ENCODE results near the gene CCDC13.

CCDC13 gene

DNA sequence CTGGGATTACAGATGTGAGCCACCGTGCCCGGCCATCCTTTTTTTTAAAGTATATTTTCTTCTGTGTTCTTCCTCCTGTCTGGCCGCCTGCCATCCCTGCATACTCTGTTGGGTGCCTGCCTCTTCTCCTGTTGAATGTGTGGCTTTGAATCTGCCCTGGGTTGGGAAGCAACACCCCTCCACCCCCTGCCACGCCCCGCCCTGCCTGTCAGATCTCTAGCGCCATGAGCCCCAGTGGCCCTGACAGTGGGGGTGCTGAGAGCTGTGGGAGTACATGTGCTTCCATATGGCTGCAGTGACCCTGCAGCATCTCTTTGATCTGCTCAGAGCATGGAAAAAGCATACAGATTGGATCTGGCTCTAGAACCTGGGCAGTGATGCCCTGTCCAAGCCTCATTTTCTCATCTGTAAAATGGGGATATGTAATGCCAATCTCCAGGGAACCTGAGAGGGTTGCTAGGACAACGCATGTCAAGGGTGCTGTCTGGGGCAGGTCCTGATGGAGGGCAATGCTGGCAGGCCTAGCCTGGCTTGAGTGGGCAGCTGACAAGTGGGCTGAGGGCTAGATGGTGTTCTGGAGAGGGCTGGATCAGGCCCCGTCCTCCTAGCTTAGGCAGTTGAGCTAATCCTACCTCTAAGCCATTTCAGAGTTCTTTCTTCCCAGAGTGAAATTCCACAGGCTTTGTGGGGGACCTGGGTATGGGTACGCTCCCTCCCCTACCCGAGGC lies 23.9 kb downstream of the CCDC13 start:
- Histone ChIP-seq H3K27ac (peak overlapping the region in 1 of 2 donors; percentile 30), H3K4me3 (no peak overlapping the region)
- TF ChIP-seq, protein P1, sequence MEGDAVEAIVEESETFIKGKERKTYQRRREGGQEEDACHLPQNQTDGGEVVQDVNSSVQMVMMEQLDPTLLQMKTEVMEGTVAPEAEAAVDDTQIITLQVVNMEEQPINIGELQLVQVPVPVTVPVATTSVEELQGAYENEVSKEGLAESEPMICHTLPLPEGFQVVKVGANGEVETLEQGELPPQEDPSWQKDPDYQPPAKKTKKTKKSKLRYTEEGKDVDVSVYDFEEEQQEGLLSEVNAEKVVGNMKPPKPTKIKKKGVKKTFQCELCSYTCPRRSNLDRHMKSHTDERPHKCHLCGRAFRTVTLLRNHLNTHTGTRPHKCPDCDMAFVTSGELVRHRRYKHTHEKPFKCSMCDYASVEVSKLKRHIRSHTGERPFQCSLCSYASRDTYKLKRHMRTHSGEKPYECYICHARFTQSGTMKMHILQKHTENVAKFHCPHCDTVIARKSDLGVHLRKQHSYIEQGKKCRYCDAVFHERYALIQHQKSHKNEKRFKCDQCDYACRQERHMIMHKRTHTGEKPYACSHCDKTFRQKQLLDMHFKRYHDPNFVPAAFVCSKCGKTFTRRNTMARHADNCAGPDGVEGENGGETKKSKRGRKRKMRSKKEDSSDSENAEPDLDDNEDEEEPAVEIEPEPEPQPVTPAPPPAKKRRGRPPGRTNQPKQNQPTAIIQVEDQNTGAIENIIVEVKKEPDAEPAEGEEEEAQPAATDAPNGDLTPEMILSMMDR (IDR thresholded peaks at IDR 0.05), result no peak
- DNase-seq (ENCODE audit: low spot score), result peak; percentile 67

DNA sequence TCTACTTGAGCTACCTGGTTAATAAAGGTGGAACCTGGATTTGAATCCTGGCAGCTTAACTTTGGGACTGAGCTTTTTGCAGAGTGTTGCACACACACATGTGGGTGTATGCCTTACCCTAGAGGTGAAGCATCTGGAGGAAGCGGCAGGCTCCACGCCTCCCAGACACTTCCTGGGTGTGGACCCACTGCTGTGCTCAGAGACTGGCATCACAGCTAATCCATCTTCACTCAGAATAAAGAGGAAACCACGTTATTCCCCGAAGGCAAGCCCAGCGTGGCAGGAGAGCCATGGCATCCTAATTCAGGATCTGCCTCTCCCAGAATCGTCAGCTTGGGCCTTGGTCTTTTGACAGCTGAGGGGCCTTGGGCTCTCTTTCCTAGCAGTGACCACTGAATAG lies 25.5 kb downstream of the CCDC13 start:
- Histone ChIP-seq H3K27ac (peak overlapping the region; percentile 85 to 91), H3K4me3 (no peak overlapping the region)
- DNase-seq (ENCODE audit: low spot score), result peak; percentile 65
- TF ChIP-seq, protein P1 (IDR thresholded peaks at IDR 0.05), result no peak

DNA sequence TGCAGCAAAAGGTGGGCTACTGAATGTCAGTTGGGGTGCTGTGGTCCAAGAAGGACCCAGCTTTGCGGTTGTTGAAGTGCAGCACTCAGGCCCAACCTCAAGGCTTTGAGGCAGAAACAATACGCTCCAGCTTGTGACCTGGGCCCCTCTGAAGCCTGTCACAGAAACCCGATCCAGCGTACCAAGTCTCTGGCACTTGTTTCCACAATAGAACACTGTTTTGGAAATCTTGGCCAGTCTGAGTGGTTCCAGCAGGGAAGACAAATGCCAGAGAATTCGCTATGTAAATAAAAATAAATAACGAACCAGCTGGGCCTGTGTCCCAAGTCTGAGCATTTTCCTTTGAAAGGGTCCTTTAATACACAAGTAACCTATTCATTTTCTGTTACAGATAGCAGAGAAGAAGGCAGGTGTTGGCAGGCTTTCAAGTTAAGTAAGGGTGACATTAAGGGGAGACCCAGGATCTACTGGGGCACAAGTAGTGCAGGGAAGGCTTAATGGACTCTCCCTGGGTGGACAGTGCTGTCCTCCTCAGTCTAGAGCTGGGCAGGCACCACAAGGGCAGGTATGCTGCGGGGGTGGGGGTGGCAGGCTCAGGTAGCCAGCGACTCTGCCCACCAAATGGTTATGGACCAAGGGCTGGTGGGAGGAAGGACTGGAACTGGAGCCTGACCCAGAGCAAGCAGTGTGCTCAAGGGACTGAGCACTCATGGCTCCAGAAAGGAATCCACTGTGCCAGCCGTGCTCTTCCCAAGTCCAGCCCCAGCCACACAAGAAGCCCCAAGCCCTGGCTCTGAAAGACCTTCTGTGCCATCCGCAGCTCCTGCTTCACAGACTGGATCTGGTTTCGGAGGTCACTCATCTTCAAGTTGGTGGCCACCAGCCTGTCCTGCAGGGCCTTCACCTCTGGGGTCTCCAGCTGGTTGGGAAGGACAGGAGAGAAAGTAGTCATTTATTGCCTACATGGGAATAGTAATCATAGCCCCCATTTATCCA lies 26.3 kb downstream of the CCDC13 start:
- Histone ChIP-seq H3K27ac (peak overlapping the region; percentile 85 to 91), H3K4me3 (no peak overlapping the region)
- DNase-seq (ENCODE audit: low spot score), result peak; percentile 65
- TF ChIP-seq, protein P1 (IDR thresholded peaks at IDR 0.05), result no peak

DNA sequence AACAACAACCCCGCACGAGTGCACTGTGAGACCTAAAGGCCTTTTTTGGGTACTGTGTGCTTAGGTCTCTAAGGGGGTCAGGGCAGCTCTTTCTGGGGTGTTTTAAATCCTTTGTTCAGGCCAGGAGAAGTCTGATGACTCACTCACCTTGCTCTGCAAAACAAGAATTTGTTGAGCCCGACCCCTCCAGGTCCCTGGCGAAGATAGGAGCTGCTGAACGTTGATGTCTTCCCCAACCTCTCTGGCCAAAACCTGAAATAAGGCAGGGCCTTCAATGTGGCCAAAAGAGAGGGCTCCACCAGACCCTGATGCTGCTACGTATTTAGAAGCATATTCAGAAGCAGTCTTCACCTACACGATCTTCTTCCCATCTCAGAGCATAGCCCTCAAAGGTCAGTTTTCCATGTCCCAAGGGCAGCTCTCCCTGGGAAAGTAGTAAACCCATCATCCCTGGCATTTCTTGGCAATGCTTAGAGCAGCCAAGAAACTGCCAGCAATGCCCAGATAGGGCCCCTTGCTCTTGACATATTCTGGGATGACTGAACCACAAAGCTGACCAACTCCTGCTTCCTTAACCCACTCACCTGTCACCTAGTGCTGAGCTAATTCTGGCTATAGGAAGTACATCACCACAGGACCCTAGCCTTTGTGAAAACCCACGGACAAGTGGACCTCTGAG lies 27.1 kb downstream of the CCDC13 start:
- no peak overlapping the region for H3K4me3 ChIP-seq
- H3K27ac ChIP-seq, result peak overlapping the region; percentile 85 to 91
- TF ChIP-seq, protein P1 (IDR thresholded peaks at IDR 0.05), result no peak
- no peak for DNase-seq (ENCODE audit: low spot score)

DNA sequence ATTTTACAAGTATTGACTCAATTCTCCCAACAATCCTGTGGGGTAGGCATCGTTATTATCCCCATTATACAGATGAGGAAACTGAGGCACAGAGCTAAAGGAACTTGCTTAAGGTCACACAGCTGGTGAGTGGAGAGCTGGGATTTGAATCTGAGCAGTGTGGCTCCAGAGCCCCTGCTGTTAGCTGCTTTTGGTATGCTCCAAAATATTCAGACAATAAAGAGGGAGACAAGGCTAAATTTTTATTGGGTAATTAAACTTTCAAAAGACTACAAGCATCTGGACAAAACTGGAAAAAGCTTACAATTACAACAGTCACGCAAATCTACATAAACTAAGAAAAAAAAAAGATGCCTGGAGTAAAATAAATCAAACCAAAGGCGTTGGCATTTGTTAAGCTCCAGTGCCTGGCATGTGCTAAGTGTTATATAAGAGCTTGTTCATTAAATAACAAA lies 27.7 kb downstream of the CCDC13 start:
- no peak for DNase-seq (ENCODE audit: low spot score)
- Histone ChIP-seq H3K27ac (peak overlapping the region; percentile 85 to 91), H3K4me3 (no peak overlapping the region)
- TF ChIP-seq, protein P1 (IDR thresholded peaks at IDR 0.05), result no peak

DNA sequence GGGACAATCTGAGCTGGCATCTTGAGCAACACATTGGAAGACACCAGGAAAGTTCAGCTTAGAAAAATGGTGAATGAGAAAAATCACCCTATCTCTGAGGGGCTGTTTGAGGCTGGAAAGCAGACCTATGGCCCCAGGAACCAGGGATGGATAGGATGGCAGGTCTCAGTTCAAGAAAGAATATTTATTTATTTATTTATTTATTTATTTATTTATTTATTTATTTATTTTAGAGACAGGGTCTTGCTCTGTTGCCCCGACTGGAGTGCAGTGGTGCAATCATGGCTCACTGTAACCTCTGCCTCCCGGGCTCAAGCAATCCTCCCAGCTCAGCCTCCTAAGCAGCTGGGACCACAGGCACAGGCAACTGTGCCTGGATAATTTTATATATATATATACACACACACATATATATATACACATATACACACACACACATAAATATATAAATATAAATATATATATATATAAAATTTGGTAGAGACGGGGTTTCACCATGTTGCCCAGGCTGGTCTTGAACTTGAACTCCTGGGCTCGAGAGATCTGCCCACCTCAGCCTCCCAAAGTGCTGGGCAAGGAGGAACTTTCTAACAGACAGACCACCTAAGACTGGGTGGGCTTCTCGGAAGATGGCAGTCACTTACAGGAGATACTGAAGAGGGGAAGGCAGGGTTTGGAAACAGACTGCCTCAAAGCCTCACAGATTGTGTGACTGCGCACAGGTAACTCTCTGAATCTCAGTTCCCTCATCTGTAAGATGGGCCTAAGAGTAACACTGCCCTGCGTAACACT lies 29.7 kb downstream of the CCDC13 start:
- peak overlapping the region; percentile 15 to 46 for H3K27ac ChIP-seq
- no peak for DNase-seq (ENCODE audit: low spot score)

More for the DNA sequence above, 29.7 kb downstream of the CCDC13 start:
- TF ChIP-seq, protein P1 (IDR thresholded peaks at IDR 0.05), result no peak
- H3K4me3 ChIP-seq, result no peak overlapping the region

Data from coronary artery (tissue), 2 donors.